HCT116 (cell line): Measurements from ENCODE around the gene WWOX. TPM values are rescaled to one million over a fixed set of nuclear protein-coding genes. Genes with fewer than 3 reads are reported as not detected.

ENCODE experiments used
- ATAC-seq: fragments of 200-7000 bp; cut with Tn5 transposase; 2 replicates; pipeline ENCODE4 v1.9.1; 2020; ENCODE audit warnings: mild to moderate bottlenecking, moderate library complexity
- BruUV-seq: library from RNA; stranded (reverse); fragments of 400-500 nt; replicated peaks from 2 replicates; lab custom pipeline; 2021; lab: Mats Ljungman, UMichigan
- CTCF ChIA-PET: fragments of 300-600 bp; sonication (Branson Sonifier 250); formaldehyde crosslinking; loops from one replicate; lab custom pipeline; 2021; ENCODE audit warnings: antibody characterized with exemption; lab: Charles Lee
- POLR2A ChIA-PET: fragments of 300-600, 350-600 bp; sonication (Branson Sonifier 250); formaldehyde crosslinking; loops from one replicate; lab custom pipeline; 2021; ENCODE audit warnings: antibody characterized with exemption; lab: Charles Lee
- RAD21 ChIA-PET, 2 experiments: fragments of 300-600 bp; sonication (Branson Sonifier 250); formaldehyde crosslinking; loops; one replicate each; lab custom pipeline; 2023; ENCODE audit warnings: low total read pairs in 2 of 2; ENCODE audit not compliant: uncharacterized antibody in 2 of 2, unreplicated experiment in 2 of 2, low non-redundant PET in 1 of 2; lab: Charles Lee
- DNase-seq: peaks from one replicate; pipeline ENCODE4 v3.0.0-alpha.2; 2010; ENCODE audit warnings: low read depth, low spot score
- H2AFZ ChIP-seq: fragments of 200-600 bp; shearing (Covaris generic), sonication (generic); 2 replicates; pipeline ENCODE4 v1.6.1; 2017; ENCODE audit warnings: low read depth, mixed run types, mixed read lengths, antibody characterized with exemption, low read length; ENCODE audit not compliant: poor library complexity, severe bottlenecking
- H3K27ac ChIP-seq: 2 replicates; pipeline ENCODE4 v1.5.1; 2012; ENCODE audit warnings: low read depth, low read length
- H3K27me3 ChIP-seq: fragments of 200-600 bp; sonication (generic); 2 replicates; pipeline ENCODE4 v1.6.1; 2016; ENCODE audit warnings: mixed run types, low read length, mixed read lengths; ENCODE audit not compliant: insufficient read depth
- H3K36me3 ChIP-seq, 2 experiments: fragments of 200-500 bp in 1 of 2; fragments of 200-600 bp in 1 of 2; sonication (Bioruptor generic) in 1 of 2; sonication (generic) in 1 of 2; 2 replicates each; pipeline versions ENCODE4 v1.5.1 to v1.6.1; 2014 to 2016; ENCODE audit warnings: low read length in 2 of 2, inconsistent platforms in 1 of 2, mixed read lengths in 1 of 2, mixed run types in 1 of 2; ENCODE audit not compliant: insufficient read depth in 2 of 2, control insufficient read depth in 1 of 2
- H3K4me1 ChIP-seq, 2 experiments: fragments of 200-600 bp in 1 of 2; sonication (generic) in 1 of 2; 2 replicates each; pipeline versions ENCODE4 v1.5.1 to v1.6.1; 2012 to 2017; ENCODE audit warnings: low read length in 2 of 2, inconsistent platforms in 1 of 2, mild to moderate bottlenecking in 1 of 2, mixed read lengths in 1 of 2, mixed run types in 1 of 2, moderate library complexity in 1 of 2; ENCODE audit not compliant: insufficient read depth in 2 of 2, control insufficient read depth in 1 of 2
- H3K4me2 ChIP-seq: fragments of 200-600 bp; sonication (generic); 2 replicates; pipeline ENCODE4 v1.6.1; 2017; ENCODE audit warnings: mixed run types, low read length, mixed read lengths
- H3K4me3 ChIP-seq, 2 experiments: fragments of 200-600 bp in 1 of 2; sonication (generic) in 1 of 2; replicated peaks in 1 of 2; 2 replicates each; pipeline ENCODE4 v1.5.1; 2011 to 2016; ENCODE audit warnings: low read length in 2 of 2, control low read depth in 1 of 2, low read depth in 1 of 2, mild to moderate bottlenecking in 1 of 2, mixed read lengths in 1 of 2, mixed run types in 1 of 2
- H3K79me2 ChIP-seq: fragments of 200-600 bp; sonication (generic); 2 replicates; pipeline ENCODE4 v1.6.1; 2017; ENCODE audit warnings: mild to moderate bottlenecking, mixed run types, low read length, moderate library complexity, mixed read lengths; ENCODE audit not compliant: insufficient read depth
- H3K9ac ChIP-seq: fragments of 200-600 bp; sonication (generic); 2 replicates; pipeline ENCODE4 v1.6.1; 2016; ENCODE audit warnings: low read length, mixed read lengths
- H3K9me2 ChIP-seq: fragments of 200-600 bp; sonication (generic), shearing (Covaris generic); 2 replicates; pipeline ENCODE4 v1.6.1; 2017; ENCODE audit warnings: mixed run types, mild to moderate bottlenecking, moderate library complexity; ENCODE audit not compliant: insufficient read depth
- H3K9me3 ChIP-seq, 2 experiments: fragments of 200-500 bp in 1 of 2; fragments of 200-600 bp in 1 of 2; sonication (Bioruptor generic) in 1 of 2; sonication (generic) in 1 of 2; 2 replicates each; pipeline ENCODE4 v1.6.1; 2014 to 2017; ENCODE audit warnings: low read length in 2 of 2, mixed read lengths in 2 of 2, inconsistent platforms in 1 of 2, low read depth in 1 of 2, mild to moderate bottlenecking in 1 of 2, mixed run types in 1 of 2, moderate library complexity in 1 of 2; ENCODE audit not compliant: control insufficient read depth in 1 of 2, insufficient read depth in 1 of 2
- H4K20me1 ChIP-seq: fragments of 200-600 bp; sonication (generic), shearing (Covaris generic); 2 replicates; pipeline ENCODE4 v1.6.1; 2017; ENCODE audit warnings: mixed run types, mild to moderate bottlenecking, moderate library complexity; ENCODE audit not compliant: insufficient read depth
- ATF3 ChIP-seq: IDR thresholded peaks from 2 replicates; pipeline ENCODE4 v1.6.1; 2012
- CTCF ChIP-seq, 3 experiments: fragments of 200-600 bp in 1 of 3; sonication (generic) in 1 of 3; IDR thresholded peaks in 2 of 3; conservative IDR thresholded peaks in 1 of 3; 2 replicates each; pipeline ENCODE4 v1.5.1; 2012 to 2017; ENCODE audit warnings: low read depth in 2 of 3, low read length in 2 of 3, antibody characterized with exemption in 1 of 3, borderline replicate concordance in 1 of 3, control low read depth in 1 of 3, mild to moderate bottlenecking in 1 of 3, mixed read lengths in 1 of 3, mixed run types in 1 of 3, moderate library complexity in 1 of 3; ENCODE audit not compliant: insufficient read depth in 1 of 3
- EGR1 ChIP-seq: IDR thresholded peaks from 2 replicates; pipeline ENCODE4 v1.6.1; 2012; ENCODE audit warnings: low read depth
- EZH2 ChIP-seq: fragments of 200-600 bp; sonication (generic); IDR thresholded peaks from 2 replicates; pipeline ENCODE4 v1.6.1; 2017; ENCODE audit warnings: antibody characterized with exemption, mixed run types
- JUND ChIP-seq: IDR thresholded peaks from 2 replicates; pipeline ENCODE4 v1.6.1; 2012
- MAX ChIP-seq: IDR thresholded peaks from 2 replicates; pipeline ENCODE4 v1.6.1; 2012
- POLR2A ChIP-seq: IDR thresholded peaks from 2 replicates; pipeline ENCODE4 v1.7.0; 2011; ENCODE audit warnings: borderline replicate concordance; ENCODE audit not compliant: insufficient read depth, insufficient read length; ENCODE audit errors: extremely low read depth
- SP1 ChIP-seq: IDR thresholded peaks from 2 replicates; pipeline ENCODE4 v1.6.1; 2012; ENCODE audit warnings: low read depth
- SRF ChIP-seq: IDR thresholded peaks from 2 replicates; pipeline ENCODE4 v1.6.1; 2012; ENCODE audit warnings: low read depth
- TCF7L2 ChIP-seq: IDR thresholded peaks from 2 replicates; pipeline ENCODE4 v1.7.0; 2011; ENCODE audit warnings: borderline replicate concordance, inconsistent platforms; ENCODE audit not compliant: insufficient read depth, insufficient read length; ENCODE audit errors: extremely low read depth
- YY1 ChIP-seq: IDR thresholded peaks from 2 replicates; pipeline ENCODE4 v1.6.1; 2011; ENCODE audit warnings: low read length, low read depth, moderate library complexity, mild to moderate bottlenecking; ENCODE audit not compliant: insufficient replicate concordance; ENCODE audit errors: extremely low read depth
- ZBTB33 ChIP-seq: IDR thresholded peaks from 2 replicates; pipeline ENCODE4 v1.6.1; 2011; ENCODE audit warnings: mild to moderate bottlenecking, low read length, moderate library complexity; ENCODE audit not compliant: insufficient replicate concordance; ENCODE audit errors: extremely low read depth
- intact Hi-C: fragments of 100-400 bp; cut with micrococcal nuclease; formaldehyde crosslinking; loops from 2 replicates; pipeline ENCODE4 v1.10.0; 2022
- total RNA-seq: library from RNA; stranded (reverse); gene quantifications from one replicate; pipeline ENCODE4 v1.2.1, GENCODE V29; 2021; ENCODE audit not compliant: unreplicated experiment

Gene WWOX
- total RNA-seq, 1 experiment from 2014 or later = 13.7 TPM

GRCh38 chr16:78918805-78919305 is 819.4 kb downstream of the WWOX start:
- no peaks in the 10 kb centered on the region for H3K4me1 ChIP-seq
- no peak overlapping the region for H3K4me2 ChIP-seq
- H3K9me3 ChIP-seq = peaks cover 20 to 26% of the 10 kb centered on the region in 2 experiments; a peak in 2 of 4 replicates
- no peaks in the 10 kb centered on the region for H3K9me2 ChIP-seq
- no peaks in the 10 kb centered on the region for H3K27me3 ChIP-seq
- no peaks in the 10 kb centered on the region for H4K20me1 ChIP-seq
- H3K9ac ChIP-seq = no peak overlapping the region
- no peak overlapping the region for H3K27ac ChIP-seq
- H2AFZ ChIP-seq = no peak overlapping the region
- no peaks in the 10 kb centered on the region for H3K36me3 ChIP-seq
- CTCF ChIA-PET = no interaction called here
- DNase-seq (no peak), ATAC-seq (no peak)
- RAD21 ChIA-PET = no interaction called here
- BruUV-seq = no TSS peak
- H3K4me3 ChIP-seq = no peak overlapping the region
- TF ChIP-seq ZBTB33 (no peak), EZH2 (no peak), TCF7L2 (no peak), POLR2A (no peak)
- POLR2A ChIA-PET = no interaction called here
- no peaks in the 10 kb centered on the region for H3K79me2 ChIP-seq
- intact Hi-C loops = no loop called here

GRCh38 chr16:78919852-78920251 is 820.4 kb downstream of the WWOX start:
- TF ChIP-seq YY1 (no peak), SP1 (no peak), ZBTB33 (no peak), ATF3 (no peak), MAX (no peak), CTCF (IDR thresholded peaks at IDR 0.05 in 2 of 3, conservative IDR thresholded peaks at IDR 0.05 in 1 of 3; ENCODE audit: borderline replicate concordance in 1 of 3, insufficient read depth in 1 of 3, low read depth in 2 of 3, low read length in 2 of 3) (no peak), SRF (no peak), EGR1 (no peak), JUND (no peak)
- TF ChIP-seq, all 23 proteins: peak for 0
- Histone ChIP-seq H3K9me3 (peaks cover 20 to 27% of the 10 kb centered on the region in 2 experiments; a peak in 2 of 4 replicates), H3K9me2 (no peaks in the 10 kb centered on the region), H3K9ac (no peak overlapping the region), H3K36me3 (no peaks in the 10 kb centered on the region), H3K79me2 (no peaks in the 10 kb centered on the region), H4K20me1 (no peaks in the 10 kb centered on the region), H3K4me3 (no peak overlapping the region), H3K4me1 (no peaks in the 10 kb centered on the region), H3K27ac (no peak overlapping the region), H3K4me2 (no peak overlapping the region), H2AFZ (no peak overlapping the region), H3K27me3 (no peaks in the 10 kb centered on the region)
- ATAC-seq (no peak), DNase-seq (no peak)
- BruUV-seq = no TSS peak
- ChIA-PET CTCF (no interaction called here), POLR2A (no interaction called here), RAD21 (no interaction called here)
- intact Hi-C loops = loop anchor here (10.0 kb wide), 1 partner anchor 1545 kb away; no protein-coding TSS in a partner anchor
